ENCODE results near the gene MLYCD.

Gene MLYCD

GRCh38 chr16:83957296-83957855, 58.5 kb downstream of the MLYCD start:
- no peak for DNase-seq

- no peak for DNase-seq
Observed at GRCh38 chr16:83958137-83958845, 59.4 kb downstream of the MLYCD start.

GRCh38 chr16:83958846-83959565, 60.1 kb downstream of the MLYCD start:
- no peak for DNase-seq

- no peak for DNase-seq
Observed at GRCh38 chr16:83959656-83960434, 60.9 kb downstream of the MLYCD start.

- DNase-seq: no peak
Observed at GRCh38 chr16:83960521-83961249, 61.8 kb downstream of the MLYCD start.

GRCh38 chr16:83961591-83961990, 62.7 kb downstream of the MLYCD start:
- DNase-seq: no peak

GRCh38 chr16:83963277-83964119, 64.6 kb downstream of the MLYCD start:
- no peak for DNase-seq

- no peak for DNase-seq
Observed at GRCh38 chr16:83964684-83965443, 65.9 kb downstream of the MLYCD start.

- DNase-seq: no peak
Observed at GRCh38 chr16:83965444-83966152, 66.7 kb downstream of the MLYCD start.

- no peak for DNase-seq
Observed at GRCh38 chr16:83966153-83966696, 67.3 kb downstream of the MLYCD start.

GRCh38 chr16:83967091-83967490, 68.2 kb downstream of the MLYCD start:
- DNase-seq: no peak

GRCh38 chr16:83967838-83968305, 69.0 kb downstream of the MLYCD start, which contains the start of gene NECAB2:
Gene NECAB2 (plus strand): TSS chr16:83968244. CDS start chr16:83968649, 405 bp downstream.
- DNase-seq: peak; percentile 13

- DNase-seq: no peak
Observed at GRCh38 chr16:83968306-83968851, 69.5 kb downstream of the MLYCD start.

GRCh38 chr16:83968891-83969649, 70.2 kb downstream of the MLYCD start:
- no peak for DNase-seq

- DNase-seq: no peak
Observed at GRCh38 chr16:83969771-83970429, 71.0 kb downstream of the MLYCD start.

GRCh38 chr16:83970430-83970815, 71.5 kb downstream of the MLYCD start:
- DNase-seq: no peak

Measured in fibroblast of skin of abdomen (primary cell).